KOPT-K1 (cell line): Measurements from ENCODE around the gene UQCRC1.

Experiments
- H3K27ac ChIP-seq: fragments of 200-600 bp; sonication (generic); 2 replicates; pipeline ENCODE4 v1.5.1; 2016; ENCODE audit warnings: antibody characterized with exemption, mild to moderate bottlenecking, low read depth, low read length; ENCODE audit not compliant: poor library complexity, severe bottlenecking
- H3K36me3 ChIP-seq: fragments of 200-600 bp; sonication (generic); 2 replicates; pipeline ENCODE4 v1.5.1; 2017; ENCODE audit warnings: antibody characterized with exemption, mild to moderate bottlenecking, low read length, moderate library complexity; ENCODE audit not compliant: insufficient read depth
- H3K9me3 ChIP-seq: fragments of 200-600 bp; sonication (generic); 2 replicates; pipeline ENCODE4 v1.5.1; 2017; ENCODE audit warnings: antibody characterized with exemption, low read length, mild to moderate bottlenecking; ENCODE audit not compliant: insufficient read depth, poor library complexity, severe bottlenecking

The UQCRC1 gene

GRCh38 chr3:48581621-48582481 is 27.6 kb downstream of the UQCRC1 start:
- no peak overlapping the region for H3K27ac ChIP-seq
- H3K36me3 ChIP-seq = no peaks in the 10 kb centered on the region
- H3K9me3 ChIP-seq = no peaks in the 10 kb centered on the region

GRCh38 chr3:48576647-48577046 is 32.8 kb downstream of the UQCRC1 start:
- Histone ChIP-seq H3K9me3 (no peaks in the 10 kb centered on the region), H3K27ac (no peak overlapping the region), H3K36me3 (no peaks in the 10 kb centered on the region)

- Histone ChIP-seq H3K9me3 (no peaks in the 10 kb centered on the region), H3K27ac (no peak overlapping the region), H3K36me3 (no peaks in the 10 kb centered on the region)
These were observed 34.1 kb downstream of the UQCRC1 start for GRCh38 chr3:48575366-48575765.

GRCh38 chr3:48573973-48574585 is 35.4 kb downstream of the UQCRC1 start:
- H3K9me3 ChIP-seq = no peaks in the 10 kb centered on the region
- no peaks in the 10 kb centered on the region for H3K36me3 ChIP-seq
- no peak overlapping the region for H3K27ac ChIP-seq

- Histone ChIP-seq H3K27ac (no peak overlapping the region), H3K36me3 (no peaks in the 10 kb centered on the region), H3K9me3 (no peaks in the 10 kb centered on the region)
These were observed 36.9 kb downstream of the UQCRC1 start for GRCh38 chr3:48572517-48572916.

GRCh38 chr3:48571938-48572337 is 37.5 kb downstream of the UQCRC1 start:
- no peak overlapping the region for H3K27ac ChIP-seq
- H3K36me3 ChIP-seq = no peaks in the 10 kb centered on the region
- H3K9me3 ChIP-seq = no peaks in the 10 kb centered on the region

GRCh38 chr3:48569808-48570450 is 39.5 kb downstream of the UQCRC1 start:
- H3K36me3 ChIP-seq = no peaks in the 10 kb centered on the region
- H3K27ac ChIP-seq = no peak overlapping the region
- H3K9me3 ChIP-seq = no peaks in the 10 kb centered on the region

GRCh38 chr3:48569400-48569799 is 40.0 kb downstream of the UQCRC1 start:
- H3K9me3 ChIP-seq = no peaks in the 10 kb centered on the region
- H3K27ac ChIP-seq = no peak overlapping the region
- H3K36me3 ChIP-seq = no peaks in the 10 kb centered on the region

GRCh38 chr3:48568476-48568875 is 41.0 kb downstream of the UQCRC1 start:
- no peak overlapping the region for H3K27ac ChIP-seq
- H3K36me3 ChIP-seq = no peaks in the 10 kb centered on the region

GRCh38 chr3:48567500-48567899 is 41.9 kb downstream of the UQCRC1 start:
- H3K9me3 ChIP-seq = no peaks in the 10 kb centered on the region
- H3K36me3 ChIP-seq = no peaks in the 10 kb centered on the region
- no peak overlapping the region for H3K27ac ChIP-seq

More at GRCh38 chr3:48568476-48568875, 41.0 kb downstream of the UQCRC1 start:
- H3K9me3 ChIP-seq = no peaks in the 10 kb centered on the region

GRCh38 chr3:48567090-48567489 is 42.4 kb downstream of the UQCRC1 start:
- Histone ChIP-seq H3K36me3 (no peaks in the 10 kb centered on the region), H3K9me3 (no peaks in the 10 kb centered on the region), H3K27ac (no peak overlapping the region)

- Histone ChIP-seq H3K9me3 (no peaks in the 10 kb centered on the region), H3K27ac (no peak overlapping the region), H3K36me3 (no peaks in the 10 kb centered on the region)
These were observed 43.1 kb downstream of the UQCRC1 start for GRCh38 chr3:48566401-48566760.

- no peak overlapping the region for H3K27ac ChIP-seq
- H3K36me3 ChIP-seq = no peaks in the 10 kb centered on the region
- H3K9me3 ChIP-seq = no peaks in the 10 kb centered on the region
These were observed 43.6 kb downstream of the UQCRC1 start for GRCh38 chr3:48565591-48566400.

GRCh38 chr3:48565186-48565585 is 44.3 kb downstream of the UQCRC1 start:
- no peak overlapping the region for H3K27ac ChIP-seq
- no peaks in the 10 kb centered on the region for H3K36me3 ChIP-seq

GRCh38 chr3:48564667-48565066 is 44.8 kb downstream of the UQCRC1 start:
- no peaks in the 10 kb centered on the region for H3K9me3 ChIP-seq
- H3K27ac ChIP-seq = no peak overlapping the region
- no peaks in the 10 kb centered on the region for H3K36me3 ChIP-seq

More at GRCh38 chr3:48565186-48565585, 44.3 kb downstream of the UQCRC1 start:
- no peaks in the 10 kb centered on the region for H3K9me3 ChIP-seq
